Measurements from ENCODE around the gene CDKN1A.

CDKN1A gene

DNA sequence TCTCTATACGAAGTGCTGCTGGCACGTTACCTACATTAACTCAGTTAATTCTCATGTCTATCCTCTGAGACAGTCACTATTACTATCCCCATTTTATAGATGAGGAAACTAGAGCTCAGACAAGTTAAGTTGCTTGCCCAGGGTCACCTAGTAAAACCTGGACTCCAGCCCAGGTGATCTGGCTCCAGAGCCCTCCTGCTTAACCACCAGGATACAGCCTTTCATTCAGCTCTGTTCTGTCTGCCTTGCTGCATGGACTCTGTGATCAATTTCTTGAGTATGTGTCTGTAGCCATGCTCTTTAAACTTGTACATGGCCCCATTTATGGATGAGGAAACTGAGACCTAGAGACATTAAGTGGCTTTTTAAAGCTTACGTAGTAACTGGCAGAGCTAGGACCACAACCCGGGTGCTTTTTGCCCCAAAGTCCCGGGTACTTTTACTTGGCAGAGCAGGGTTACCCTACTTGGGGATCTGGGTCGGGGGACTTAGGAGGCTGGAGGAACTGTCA, 4.7 kb downstream of the CDKN1A start:
- in situ Hi-C loops (cut with MboI; ENCODE audit: low sequenced_read_pairs, unreplicated experiment): loop anchor here (10.0 kb wide), 1 partner anchor 58 kb away; no protein-coding TSS in a partner anchor
- DNase-seq (ENCODE audit: low spot score): no peak
- TF ChIP-seq, protein P1, sequence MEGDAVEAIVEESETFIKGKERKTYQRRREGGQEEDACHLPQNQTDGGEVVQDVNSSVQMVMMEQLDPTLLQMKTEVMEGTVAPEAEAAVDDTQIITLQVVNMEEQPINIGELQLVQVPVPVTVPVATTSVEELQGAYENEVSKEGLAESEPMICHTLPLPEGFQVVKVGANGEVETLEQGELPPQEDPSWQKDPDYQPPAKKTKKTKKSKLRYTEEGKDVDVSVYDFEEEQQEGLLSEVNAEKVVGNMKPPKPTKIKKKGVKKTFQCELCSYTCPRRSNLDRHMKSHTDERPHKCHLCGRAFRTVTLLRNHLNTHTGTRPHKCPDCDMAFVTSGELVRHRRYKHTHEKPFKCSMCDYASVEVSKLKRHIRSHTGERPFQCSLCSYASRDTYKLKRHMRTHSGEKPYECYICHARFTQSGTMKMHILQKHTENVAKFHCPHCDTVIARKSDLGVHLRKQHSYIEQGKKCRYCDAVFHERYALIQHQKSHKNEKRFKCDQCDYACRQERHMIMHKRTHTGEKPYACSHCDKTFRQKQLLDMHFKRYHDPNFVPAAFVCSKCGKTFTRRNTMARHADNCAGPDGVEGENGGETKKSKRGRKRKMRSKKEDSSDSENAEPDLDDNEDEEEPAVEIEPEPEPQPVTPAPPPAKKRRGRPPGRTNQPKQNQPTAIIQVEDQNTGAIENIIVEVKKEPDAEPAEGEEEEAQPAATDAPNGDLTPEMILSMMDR (IDR thresholded peaks at IDR 0.05; ENCODE audit: borderline replicate concordance, control extremely low read depth, extremely low read depth, insufficient read depth, missing control alignments): no peak

DNA sequence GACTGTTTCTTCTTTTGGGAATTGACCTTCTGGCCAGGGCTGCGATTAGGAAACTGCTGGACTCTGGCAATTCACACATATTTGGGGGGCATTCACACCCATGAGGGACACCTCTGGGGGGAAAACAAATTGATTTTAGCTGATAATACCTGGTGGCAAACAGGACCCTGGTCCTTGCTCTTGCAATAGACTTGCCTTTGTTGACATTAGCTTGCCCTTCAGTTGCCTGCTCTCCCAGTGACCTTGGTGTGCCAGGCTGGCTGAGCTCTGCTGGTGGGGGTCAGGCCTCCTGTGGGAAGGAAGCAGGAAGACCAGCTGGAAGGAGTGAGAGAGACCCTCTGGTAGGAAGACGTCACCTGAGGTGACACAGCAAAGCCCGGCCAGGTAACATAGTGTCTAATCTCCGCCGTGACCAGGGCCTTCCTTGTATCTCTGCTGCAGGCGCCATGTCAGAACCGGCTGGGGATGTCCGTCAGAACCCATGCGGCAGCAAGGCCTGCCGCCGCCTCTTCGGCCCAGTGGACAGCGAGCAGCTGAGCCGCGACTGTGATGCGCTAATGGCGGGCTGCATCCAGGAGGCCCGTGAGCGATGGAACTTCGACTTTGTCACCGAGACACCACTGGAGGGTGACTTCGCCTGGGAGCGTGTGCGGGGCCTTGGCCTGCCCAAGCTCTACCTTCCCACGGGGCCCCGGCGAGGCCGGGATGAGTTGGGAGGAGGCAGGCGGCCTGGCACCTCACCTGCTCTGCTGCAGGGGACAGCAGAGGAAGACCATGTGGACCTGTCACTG, 5.3 kb downstream of the CDKN1A start:
- no peak for DNase-seq (ENCODE audit: low spot score)
- in situ Hi-C loops (cut with MboI; ENCODE audit: low sequenced_read_pairs, unreplicated experiment): loop anchor here (10.0 kb wide), 1 partner anchor 59 kb away; no protein-coding TSS in a partner anchor
- TF ChIP-seq, protein P1 (IDR thresholded peaks at IDR 0.05; ENCODE audit: borderline replicate concordance, control extremely low read depth, extremely low read depth, insufficient read depth, missing control alignments): no peak

DNA sequence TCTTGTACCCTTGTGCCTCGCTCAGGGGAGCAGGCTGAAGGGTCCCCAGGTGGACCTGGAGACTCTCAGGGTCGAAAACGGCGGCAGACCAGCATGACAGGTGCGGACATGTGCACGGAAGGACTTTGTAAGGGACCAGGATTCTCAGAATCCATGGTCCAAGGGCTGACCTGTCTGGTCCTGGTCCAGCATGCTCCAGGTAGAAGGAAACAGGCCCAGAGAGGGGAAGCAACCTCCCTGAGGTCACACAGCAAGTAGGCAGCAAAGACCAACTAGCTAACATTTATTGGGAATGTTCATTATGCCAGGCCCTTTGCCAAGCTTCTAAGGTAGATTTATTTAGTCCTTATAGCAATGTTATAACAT, 5.9 kb downstream of the CDKN1A start:
- TF ChIP-seq, protein P1 (IDR thresholded peaks at IDR 0.05; ENCODE audit: borderline replicate concordance, control extremely low read depth, extremely low read depth, insufficient read depth, missing control alignments): no peak

DNA sequence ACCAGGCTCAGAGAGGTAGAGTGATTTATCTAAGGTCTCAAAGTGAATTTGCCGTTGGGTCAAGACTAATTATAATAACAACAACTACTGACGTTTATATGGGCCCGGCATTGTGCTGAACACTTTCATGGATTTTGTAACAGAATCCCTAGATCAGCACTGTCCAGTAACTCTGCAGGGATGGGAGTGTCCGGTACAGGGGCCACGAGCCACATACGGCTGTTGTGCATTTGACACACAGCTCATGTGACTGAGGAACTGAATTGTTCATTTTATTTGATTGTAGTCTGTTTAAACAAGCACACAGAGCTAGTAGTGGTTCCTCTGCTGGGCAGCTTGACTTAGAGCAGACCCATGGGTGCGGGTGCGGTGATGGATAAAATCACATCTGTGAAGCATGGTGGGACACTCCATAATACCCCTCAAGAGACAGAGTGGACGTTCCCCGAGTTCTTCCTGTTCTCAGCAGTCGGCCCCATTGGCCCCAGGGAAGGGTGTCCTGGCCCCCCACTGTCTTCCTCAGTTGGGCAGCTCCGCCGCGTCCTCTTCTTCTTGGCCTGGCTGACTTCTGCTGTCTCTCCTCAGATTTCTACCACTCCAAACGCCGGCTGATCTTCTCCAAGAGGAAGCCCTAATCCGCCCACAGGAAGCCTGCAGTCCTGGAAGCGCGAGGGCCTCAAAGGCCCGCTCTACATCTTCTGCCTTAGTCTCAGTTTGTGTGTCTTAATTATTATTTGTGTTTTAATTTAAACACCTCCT, 6.8 kb downstream of the CDKN1A start:
- TF ChIP-seq, protein P1 (IDR thresholded peaks at IDR 0.05; ENCODE audit: borderline replicate concordance, control extremely low read depth, extremely low read depth, insufficient read depth, missing control alignments): no peak
- in situ Hi-C loops (cut with MboI; ENCODE audit: low sequenced_read_pairs, unreplicated experiment): loop anchor here (10.0 kb wide), 1 partner anchor 61 kb away; no protein-coding TSS in a partner anchor
- no peak for DNase-seq (ENCODE audit: low spot score)

More for the DNA sequence above, 5.9 kb downstream of the CDKN1A start:
- in situ Hi-C loops (cut with MboI; ENCODE audit: low sequenced_read_pairs, unreplicated experiment): loop anchor here (10.0 kb wide), 1 partner anchor 60 kb away; no protein-coding TSS in a partner anchor
- DNase-seq (ENCODE audit: low spot score): no peak

DNA sequence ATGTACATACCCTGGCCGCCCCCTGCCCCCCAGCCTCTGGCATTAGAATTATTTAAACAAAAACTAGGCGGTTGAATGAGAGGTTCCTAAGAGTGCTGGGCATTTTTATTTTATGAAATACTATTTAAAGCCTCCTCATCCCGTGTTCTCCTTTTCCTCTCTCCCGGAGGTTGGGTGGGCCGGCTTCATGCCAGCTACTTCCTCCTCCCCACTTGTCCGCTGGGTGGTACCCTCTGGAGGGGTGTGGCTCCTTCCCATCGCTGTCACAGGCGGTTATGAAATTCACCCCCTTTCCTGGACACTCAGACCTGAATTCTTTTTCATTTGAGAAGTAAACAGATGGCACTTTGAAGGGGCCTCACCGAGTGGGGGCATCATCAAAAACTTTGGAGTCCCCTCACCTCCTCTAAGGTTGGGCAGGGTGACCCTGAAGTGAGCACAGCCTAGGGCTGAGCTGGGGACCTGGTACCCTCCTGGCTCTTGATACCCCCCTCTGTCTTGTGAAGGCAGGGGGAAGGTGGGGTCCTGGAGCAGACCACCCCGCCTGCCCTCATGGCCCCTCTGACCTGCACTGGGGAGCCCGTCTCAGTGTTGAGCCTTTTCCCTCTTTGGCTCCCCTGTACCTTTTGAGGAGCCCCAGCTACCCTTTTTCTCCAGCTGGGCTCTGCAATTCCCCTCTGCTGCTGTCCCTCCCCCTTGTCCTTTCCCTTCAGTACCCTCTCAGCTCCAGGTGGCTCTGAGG, 7.6 kb downstream of the CDKN1A start:
- in situ Hi-C loops (cut with MboI; ENCODE audit: low sequenced_read_pairs, unreplicated experiment): loop anchor here (10.0 kb wide), 1 partner anchor 61 kb away; no protein-coding TSS in a partner anchor
- DNase-seq (ENCODE audit: low spot score): no peak
- TF ChIP-seq, protein P1 (IDR thresholded peaks at IDR 0.05; ENCODE audit: borderline replicate concordance, control extremely low read depth, extremely low read depth, insufficient read depth, missing control alignments): no peak

Data from GM13976 (cell line).